HG03378 (cell line): ENCODE data around the gene PRICKLE4.
"Not testable (repeated sequence)": the region's sequence is repeated elsewhere in the genome, so short reads cannot be mapped to it uniquely, and the experiment has no call there.

Source experiments
- ATAC-seq: cut with Tn5 transposase; IDR thresholded peaks from one replicate; pipeline ENCODE4 v1.9.1; 2021; ENCODE audit warnings: mild to moderate bottlenecking, moderate library complexity; ENCODE audit not compliant: unreplicated experiment

Gene PRICKLE4

DNA sequence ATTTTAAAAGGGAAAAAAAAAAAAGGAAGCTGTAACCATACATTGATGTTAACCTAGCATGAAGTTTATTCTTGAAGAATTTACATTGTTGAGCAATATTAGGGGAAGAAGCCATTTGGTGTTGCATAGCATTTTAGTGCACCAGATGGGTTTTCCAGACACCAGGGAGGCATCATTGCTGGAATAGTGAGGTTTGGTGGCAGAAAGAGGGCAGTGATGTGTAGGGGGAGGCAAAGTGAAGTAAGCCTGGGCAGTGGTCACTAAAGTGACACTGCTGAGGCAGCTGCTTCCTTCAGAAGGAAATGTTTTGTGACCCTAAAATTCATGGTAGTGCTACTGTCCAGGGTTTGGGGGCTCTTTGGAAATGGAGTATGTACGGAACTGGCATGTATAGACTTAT, 9.5 kb downstream of the PRICKLE4 start:
- no peak for ATAC-seq

DNA sequence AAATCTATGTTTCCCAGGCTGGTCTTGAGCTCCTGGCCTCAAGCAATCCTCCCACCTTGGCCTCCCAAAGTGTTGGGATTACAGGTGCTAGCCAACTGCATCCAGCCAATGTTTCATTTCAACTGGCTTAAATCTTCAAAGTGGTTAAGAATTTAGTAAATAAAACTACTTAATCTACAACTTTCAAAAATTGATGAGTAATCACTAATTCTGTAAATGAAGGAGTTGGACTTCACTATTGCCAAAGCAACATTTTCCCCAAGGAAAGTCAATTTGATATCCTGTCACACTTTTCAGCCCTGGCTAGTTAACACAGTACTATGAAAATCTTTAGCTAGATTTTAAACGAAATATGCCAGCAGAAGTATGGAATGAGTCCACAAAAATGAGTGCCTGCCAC, 10.7 kb downstream of the PRICKLE4 start:
- no peak for ATAC-seq

DNA sequence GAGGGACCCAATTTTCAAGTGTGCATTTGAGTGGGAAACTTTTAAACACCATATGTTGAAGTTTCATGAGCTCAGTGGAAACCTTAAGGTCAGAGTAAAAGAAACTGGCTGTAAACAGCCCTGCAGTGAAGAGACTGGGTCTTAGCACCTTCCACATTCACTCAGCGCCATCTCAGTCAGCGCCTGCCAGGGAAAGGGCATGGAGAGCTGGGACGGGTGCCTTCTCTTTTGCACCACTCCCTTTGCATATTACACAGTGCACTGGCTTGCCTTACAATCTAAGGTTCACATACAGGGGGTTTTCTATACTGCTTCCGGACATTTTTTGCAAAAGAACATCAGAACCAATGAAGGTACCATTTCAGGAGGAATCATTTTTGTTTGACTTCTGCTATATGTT, 11.4 kb downstream of the PRICKLE4 start:
- ATAC-seq, result no peak

DNA sequence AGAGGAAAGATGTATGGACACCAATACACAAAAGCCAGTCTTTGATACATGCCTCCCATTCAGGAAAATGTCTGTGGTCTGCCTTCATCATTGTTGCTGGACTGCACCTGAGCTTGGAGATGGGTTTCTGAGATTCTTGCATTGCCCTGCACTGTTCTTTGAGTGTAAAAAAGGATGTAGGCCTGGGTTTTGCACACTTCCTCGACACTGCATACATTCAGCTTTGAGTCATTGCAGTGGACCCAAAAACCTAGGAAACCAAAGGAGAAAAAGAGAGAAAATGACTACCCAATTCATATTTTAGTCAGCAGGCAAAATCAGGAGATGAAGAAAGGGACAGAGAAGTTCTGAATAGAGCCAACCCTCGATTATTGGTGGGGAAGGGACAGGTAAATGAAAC, 15.9 kb downstream of the PRICKLE4 start:
- no peak for ATAC-seq

DNA sequence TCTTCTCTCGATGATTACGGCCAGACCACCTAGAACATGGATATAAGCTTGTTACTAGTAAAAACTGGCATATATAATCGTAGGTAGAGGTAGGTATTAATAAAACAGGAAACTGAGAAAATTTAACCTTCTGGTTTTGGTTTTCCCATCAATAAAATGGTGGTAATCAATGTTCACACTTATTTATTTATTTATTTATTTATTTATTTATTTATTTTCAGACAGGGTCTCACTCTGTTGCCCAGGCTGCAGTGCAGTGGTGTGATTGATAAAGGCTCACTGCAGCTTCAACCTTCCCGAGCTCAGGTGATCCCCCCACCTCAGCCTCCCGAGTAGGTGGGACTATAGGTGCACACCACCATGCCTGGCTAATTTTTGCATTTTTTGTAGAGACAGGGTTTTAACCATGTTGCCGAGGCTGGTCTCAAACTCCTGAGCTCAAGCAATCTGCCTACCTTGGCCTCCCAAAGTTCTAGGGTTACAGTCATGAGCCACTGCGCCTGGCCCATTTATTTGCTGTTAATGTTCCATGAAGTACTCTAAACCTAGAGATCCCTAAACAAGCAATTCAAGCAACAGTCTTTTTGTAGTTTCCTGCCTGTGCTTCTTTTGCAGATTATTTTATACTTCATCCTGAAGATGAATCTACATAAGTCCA, 18.4 kb downstream of the PRICKLE4 start:
- no peak for ATAC-seq

DNA sequence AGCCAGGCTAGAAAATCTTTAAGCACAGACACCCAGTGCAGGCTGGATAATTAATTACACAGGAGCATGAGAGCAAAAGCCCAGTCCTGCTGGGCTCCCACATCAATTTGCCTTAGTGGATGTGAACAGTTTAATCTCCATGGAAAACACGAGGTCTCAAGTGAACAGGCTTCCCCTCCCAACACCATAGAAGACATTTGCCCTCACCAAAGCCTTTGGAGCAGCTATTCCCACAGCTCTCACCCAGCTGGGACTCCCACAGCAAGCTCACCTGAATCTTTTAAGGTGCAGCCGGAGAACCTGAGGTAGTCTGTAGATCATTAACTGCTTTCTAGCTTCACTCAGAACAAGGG, 19.0 kb downstream of the PRICKLE4 start:
- no peak for ATAC-seq

DNA sequence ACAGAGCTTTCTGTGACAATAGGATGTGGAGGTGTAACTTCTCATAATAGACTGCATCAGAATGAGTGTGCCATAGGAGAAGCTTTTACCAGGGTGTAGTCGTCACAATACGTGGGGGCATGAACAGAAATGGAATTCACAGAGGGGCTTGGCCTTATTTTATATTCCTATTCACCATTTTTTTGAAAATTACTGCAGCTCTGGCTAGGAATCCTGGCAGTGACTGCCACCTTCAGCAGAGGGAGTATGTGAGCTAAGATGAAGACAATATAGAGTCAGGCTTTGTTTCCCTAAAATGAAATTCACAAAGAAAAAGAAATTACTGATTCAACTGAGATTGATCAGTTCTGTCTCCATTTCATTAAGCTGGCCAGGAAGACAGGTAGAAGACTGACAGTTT, 20.8 kb downstream of the PRICKLE4 start:
- ATAC-seq, result no peak

DNA sequence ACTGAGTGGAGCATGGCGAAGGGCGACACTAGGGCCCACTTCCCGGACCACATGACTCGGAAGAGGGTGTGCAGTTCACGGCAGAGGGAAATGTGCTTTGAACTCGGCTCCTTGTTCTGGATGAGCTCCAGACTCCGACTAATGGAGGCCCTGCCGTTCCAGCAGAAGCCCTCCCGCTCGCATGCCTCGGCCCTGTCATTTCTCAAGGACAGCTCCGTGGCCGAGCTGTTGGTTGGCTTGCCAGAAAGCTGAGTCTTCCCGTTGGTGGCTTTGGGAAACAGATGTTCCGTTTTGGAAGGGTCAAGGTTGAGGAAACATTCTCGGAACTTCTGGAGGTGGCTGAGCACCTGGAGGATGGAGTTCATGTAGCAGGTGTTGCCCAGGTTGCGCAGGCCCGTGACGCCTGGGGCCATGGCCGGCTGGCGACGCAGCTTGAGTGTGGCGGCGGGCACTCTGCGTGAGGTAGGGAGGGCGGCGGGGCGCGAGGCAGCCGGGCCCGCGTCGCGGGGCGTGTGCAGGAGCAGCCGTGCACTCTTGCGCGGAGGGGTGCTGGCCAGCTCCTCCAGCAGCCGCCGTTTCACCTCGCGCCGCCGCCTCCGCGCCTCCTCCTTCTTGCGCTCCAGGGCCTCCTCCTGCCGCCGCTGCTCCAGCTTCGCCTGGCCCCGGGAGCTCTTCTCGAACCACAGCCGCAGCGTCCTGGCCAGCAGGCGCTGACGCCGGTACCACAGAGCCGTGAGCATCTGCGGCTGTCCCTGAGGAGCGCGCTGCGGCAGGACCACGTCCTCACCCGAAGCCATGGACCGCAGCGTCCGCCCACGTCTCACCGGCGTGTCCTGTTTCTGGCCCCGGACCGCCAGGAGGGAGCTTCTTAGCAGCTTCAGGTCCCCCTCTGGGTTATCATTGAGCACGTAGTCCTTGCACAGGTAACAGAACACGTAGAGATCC, 25.5 kb downstream of the PRICKLE4 start:
- ATAC-seq, result no peak

DNA sequence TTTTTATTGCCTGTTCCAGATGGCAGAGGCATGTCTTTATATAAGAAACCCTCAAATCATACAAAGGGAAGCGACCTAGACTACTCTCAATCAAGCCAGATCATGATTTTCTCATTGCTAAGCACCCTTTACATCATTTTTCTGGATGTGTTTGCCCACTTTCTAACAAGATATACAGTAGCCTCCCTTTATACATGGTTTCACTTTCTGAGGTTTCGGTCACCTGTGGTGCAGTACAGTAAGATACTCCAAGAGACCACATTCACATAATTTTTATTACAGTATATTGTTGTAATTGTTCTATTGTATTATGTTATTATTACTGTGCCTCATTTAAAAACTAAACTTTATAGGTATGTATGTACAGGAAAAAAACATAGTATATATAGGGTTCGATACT, 30.5 kb downstream of the PRICKLE4 start:
- ATAC-seq, result no peak

DNA sequence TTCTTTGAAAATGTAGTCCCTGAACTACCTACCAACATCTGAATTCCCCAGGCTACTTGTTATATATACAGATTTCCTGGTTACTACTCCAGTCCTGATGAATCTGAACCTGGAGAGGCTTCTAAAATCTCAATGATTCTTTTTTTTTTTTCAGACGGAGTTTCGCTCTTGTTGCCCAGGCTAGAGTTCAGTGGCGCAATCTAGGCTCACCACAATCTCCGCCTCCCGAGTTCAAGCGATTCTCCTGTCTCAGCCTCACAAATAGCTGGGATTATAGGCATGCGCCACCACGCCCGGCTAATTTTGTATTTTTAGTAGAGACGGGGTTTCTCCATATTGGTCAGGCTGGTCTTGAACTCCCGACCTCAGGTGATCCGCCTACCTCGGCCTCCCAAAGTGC, 31.4 kb downstream of the PRICKLE4 start:
- ATAC-seq, result not testable (repeated sequence)

DNA sequence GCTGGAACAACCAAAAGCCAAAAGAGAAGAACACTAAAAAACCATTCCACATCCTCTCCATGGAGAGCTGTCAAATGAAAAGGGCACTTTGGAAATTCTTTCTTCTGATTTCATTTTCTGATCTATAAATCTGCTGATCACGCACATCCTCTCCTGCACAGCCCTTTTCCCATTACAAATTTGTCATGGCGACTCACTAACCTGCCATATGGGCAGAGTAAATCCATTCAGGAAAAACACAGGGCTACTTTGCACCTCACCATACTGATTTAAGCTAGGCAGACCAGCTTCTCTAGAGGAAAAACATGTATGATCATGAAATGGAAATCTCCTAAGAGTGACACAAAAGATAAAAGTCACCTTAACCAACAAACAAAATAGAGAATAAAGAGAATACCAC, 32.9 kb downstream of the PRICKLE4 start:
- ATAC-seq, result no peak

DNA sequence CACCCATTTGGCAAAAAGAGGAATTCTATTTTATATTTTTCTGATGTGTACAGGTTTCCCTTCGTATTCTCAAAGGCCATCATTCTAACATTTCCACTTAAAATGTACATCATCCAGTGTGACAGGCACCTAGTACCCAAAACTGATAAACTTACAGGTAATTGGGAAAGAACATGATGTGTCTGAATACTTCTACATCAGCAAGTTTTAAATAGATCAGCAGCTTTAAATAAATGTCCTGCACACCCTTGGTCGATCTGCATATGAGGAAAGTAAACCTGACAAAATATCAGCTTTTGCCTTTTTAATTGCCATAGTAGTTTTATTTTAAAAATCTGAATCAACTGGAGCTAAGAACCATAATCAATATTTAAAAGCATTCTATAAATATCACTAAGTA, 33.4 kb downstream of the PRICKLE4 start:
- ATAC-seq, result no peak

DNA sequence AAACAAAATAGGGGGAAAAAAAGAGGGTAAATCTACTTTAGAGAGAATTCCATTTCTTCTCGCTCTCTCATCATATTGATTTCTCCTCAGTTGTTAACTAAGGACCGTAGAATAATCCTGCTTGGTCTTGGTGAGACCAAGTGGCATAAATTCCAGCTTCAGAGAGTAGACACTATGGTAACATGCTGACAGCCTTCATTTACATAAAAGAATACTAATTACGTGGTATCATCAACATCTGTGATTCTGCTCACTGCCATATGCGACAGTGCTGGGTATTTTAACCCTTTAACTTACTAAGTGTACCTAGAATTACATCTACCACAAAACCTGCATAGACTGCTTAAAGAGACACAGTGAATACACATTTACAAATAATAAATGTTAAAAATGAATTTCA, 34.0 kb downstream of the PRICKLE4 start:
- no peak for ATAC-seq

DNA sequence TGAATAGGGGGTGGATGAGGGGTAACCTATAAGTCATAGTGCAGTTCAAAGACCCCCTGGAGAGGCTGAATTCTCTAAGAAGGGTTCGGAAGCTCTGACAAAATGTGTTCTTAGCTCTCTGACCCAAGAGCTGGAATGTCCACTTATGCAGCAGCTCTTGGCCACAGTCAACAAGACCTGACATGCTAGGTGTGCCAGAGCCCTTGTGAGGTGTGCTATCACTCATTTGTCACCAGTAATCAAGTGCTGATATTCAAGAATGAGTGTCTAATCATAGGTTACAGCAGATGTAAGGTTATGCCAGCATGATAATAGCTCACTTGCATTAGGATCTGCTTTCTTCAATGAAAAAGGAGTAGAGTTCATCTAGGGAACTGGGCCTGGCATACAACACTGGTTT, 35.0 kb downstream of the PRICKLE4 start:
- ATAC-seq, result no peak

DNA sequence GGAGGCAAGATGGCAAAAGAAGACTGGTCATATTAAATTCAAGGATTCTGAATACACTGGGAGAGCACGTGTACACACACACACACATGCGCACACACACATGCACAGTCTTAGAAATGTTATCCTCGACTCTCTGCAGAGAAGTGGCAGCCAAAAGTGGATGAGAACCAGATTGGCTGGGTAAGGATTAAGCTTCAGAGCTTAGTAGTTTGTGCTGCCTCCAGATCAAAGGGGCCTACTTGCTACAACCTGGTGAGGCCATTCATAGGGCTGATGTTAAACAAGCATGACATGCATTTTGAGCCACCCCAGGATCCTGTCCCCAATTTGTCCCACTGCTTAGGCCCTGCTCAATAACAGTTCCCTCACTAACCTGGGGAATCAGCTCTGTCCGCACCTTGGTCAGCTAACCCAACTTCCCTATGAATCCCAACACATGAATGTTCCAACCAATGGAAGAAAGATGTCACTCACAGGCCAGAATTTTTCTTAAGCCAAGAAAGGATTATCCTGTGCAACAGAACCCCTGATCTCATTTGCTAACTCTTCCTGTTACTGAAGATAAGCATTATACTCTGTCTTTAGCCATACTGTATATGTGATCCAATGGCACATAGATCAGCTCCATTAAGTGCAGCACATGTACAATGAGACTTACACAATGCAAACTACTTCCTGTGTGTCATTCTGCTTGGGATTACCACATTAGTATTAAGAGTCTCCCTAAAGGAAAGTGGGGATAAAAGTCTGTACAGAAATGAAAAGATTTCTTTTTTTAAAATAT, 37.9 kb downstream of the PRICKLE4 start:
- no peak for ATAC-seq

DNA sequence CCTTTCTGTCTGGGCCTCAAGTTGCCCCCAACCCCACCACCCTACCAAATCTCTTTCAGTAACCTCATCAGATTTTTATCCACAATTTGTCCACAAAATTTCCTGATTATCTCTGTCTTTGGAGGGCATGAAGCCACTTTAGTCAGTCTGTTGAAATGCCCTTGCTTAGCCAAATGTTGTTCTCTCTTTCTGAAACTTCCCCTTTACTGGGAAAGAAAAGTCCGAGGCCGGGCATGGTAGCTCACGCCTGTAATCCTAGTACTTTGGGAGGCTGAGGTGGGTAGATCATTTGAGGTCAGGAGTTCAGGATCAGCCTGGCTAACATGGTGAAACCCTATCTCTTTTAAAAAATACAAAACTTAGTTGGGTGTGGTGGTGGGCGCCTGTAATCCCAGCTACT, 40.7 kb downstream of the PRICKLE4 start:
- ATAC-seq, result no peak

DNA sequence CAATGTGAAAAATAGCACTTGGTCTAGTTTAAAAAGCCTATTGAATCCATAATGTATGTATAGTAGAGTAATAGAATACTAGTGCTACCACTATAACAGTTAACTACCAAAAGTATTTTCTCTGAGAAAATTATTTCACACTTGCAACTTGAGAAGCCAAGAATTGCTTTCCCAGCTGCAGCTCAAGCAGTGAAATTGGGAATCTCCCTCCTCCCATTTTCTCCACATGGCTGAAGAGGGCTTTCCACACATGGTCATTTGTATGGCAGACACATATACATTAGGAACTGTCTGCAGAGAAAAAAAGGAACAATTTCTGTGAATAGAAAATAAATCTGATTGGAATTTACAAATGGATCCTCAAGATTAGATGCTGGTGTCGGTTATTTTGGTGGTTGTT, 41.4 kb downstream of the PRICKLE4 start:
- ATAC-seq, result no peak

DNA sequence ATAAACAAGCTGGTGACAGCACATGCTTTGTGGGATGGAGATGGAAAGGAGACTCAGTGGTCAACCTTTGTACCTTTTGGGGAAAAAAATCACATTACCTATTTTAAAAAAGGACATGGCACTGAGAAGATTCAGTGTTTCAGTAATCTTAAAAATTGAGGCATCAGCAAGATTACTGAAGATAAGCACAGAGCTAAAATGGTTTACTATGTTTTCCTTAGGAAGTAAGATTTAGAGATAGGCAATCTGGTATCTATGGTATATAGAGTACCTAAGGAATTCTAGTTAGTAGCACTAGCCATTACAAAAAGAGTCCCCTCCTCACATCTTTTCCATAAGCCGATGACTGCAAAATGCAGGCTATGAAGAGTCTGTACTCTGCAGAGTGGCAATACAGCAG, 42.6 kb downstream of the PRICKLE4 start:
- ATAC-seq, result no peak

DNA sequence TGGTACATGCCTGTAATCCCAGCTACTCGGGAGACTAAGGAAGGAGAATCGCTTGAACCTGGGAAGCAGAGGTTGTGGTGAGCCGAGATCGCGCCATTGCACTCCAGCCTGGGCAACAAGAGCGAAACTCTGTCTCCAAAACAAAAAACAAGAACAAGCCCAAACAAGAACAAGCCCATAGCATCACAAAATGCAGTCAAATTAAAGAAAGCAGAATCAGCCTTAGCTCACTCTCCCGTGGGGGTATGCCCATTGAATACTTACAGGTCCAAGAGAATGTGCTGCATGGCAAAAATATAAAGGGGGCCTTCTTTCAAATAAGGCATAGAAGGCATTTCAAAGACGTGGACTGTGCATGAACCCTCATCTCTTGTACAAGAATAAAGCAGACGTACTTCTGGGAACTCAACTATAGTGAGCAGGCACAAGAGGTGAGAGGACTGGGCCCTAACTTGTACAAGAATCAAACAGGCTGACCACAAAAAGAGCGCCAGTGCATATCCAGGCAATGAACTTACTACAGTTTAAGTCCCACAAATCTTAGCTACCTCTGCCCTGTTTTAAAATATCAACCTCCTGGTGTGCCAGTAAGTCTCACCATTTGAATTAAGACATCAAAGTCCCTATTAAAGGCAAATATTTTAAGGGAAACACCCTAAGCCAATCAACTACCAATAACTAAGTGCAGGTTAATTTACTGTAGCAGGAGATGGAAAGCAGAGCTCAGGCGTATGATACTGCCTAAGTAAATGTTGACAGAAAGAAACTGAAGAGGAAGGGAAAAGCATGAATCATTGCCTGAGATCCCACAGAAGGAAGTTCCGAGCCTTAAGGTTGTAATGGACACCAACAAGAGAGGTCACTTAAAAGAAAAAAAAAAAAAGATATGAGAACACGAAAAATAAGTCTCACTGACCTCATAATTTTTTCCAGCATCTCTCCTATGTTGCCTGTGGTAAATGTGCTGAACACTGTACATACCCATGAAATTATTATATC, 44.3 kb downstream of the PRICKLE4 start:
- no peak for ATAC-seq

DNA sequence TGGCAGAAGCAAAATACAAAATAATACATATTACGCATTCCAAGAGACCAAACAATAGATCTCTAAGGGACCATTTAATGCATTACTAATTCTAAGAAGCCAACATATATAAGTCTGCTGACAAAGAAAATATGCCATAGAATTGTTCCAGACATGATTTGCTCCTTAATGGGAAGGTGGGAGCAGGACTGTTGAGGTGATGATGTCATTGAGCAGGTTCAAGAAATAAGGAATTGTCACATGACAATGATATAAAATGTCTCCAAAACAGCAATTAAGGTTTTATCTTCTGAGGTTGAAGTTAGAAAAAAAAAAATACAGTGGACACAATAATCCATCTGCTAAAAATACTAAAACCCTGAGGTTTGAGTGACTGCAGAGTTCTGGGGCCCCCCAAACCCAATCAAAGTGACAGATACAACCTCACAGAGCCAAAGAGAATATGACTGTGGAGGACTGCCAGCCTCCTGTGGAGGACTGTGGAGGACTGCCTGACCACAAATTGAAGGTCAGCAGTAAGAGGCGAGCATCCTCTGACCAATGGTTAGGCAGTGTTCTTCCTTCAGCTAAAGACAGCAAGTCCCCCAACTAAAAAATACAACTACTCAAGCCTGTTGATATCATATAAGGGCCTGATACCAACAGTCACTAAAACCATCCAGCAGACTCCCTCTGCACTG, 45.9 kb downstream of the PRICKLE4 start:
- no peak for ATAC-seq
